PFSK-1 (cell line): ENCODE results near the gene C3orf33.

ENCODE experiments used
- FOXP2 ChIP-seq: optimal IDR thresholded peaks from 2 replicates; pipeline ENCODE3; 2011; ENCODE audit warnings: borderline replicate concordance, control low read depth, inconsistent platforms; ENCODE audit not compliant: insufficient read depth; ENCODE audit errors: extremely low read length, extremely low read depth
- POLR2AphosphoS5 ChIP-seq: IDR thresholded peaks from 2 replicates; pipeline ENCODE4 v1.6.1; 2012; ENCODE audit warnings: low read depth, mild to moderate bottlenecking, control low read depth, low read length, moderate library complexity
- REST ChIP-seq, 2 experiments: IDR thresholded peaks; 2 replicates each; pipeline versions ENCODE4 v1.6.1 to v1.8.0; 2011 to 2012; ENCODE audit warnings: low read depth in 2 of 2, low read length in 2 of 2, control low read depth in 1 of 2, inconsistent platforms in 1 of 2, mild to moderate bottlenecking in 1 of 2, moderate library complexity in 1 of 2; ENCODE audit not compliant: insufficient read depth in 1 of 2
- SIN3A ChIP-seq: IDR thresholded peaks from 2 replicates; pipeline ENCODE4 v1.6.1; 2012; ENCODE audit warnings: mild to moderate bottlenecking, low read length, moderate library complexity, borderline replicate concordance; ENCODE audit not compliant: insufficient read depth
- TAF1 ChIP-seq: IDR thresholded peaks from 2 replicates; pipeline ENCODE4 v1.6.1; 2012; ENCODE audit warnings: low read length, control low read depth, borderline replicate concordance; ENCODE audit not compliant: insufficient read depth

Gene C3orf33

DNA sequence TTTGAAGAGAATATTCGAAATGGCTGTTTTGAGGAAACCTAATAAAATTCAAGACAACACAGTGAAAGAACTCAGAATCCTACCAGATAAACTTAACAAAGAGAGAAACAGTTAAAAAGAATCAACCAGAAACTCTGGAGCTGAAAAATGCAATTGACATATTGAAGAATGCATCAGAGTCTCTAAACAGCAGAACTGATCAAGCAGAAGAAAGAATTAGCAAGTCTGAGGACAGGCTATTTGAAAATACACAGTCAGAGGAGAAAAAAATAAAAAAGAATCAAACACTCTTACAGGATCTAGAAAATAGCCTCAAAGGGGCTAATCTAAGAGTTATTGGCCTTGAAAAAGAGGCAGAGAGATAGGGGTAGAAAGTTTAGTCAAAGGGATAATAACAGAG, 13.5 kb downstream of the C3orf33 start:
- TF ChIP-seq TAF1 (no peak), POLR2AphosphoS5 (no peak), REST (IDR thresholded peaks at IDR 0.05; ENCODE audit: insufficient read depth in 1 of 2, low read depth in 2 of 2, low read length in 2 of 2) (no peak), SIN3A (no peak), FOXP2 (no peak)

GRCh38 chr3:155791190-155791589, 14.9 kb downstream of the C3orf33 start:
- TF ChIP-seq FOXP2: no peak
- no peak for TF ChIP-seq SIN3A
- no peak for TF ChIP-seq POLR2AphosphoS5
- TF ChIP-seq TAF1: no peak
- TF ChIP-seq REST (IDR thresholded peaks at IDR 0.05; ENCODE audit: insufficient read depth in 1 of 2, low read depth in 2 of 2, low read length in 2 of 2): no peak

DNA sequence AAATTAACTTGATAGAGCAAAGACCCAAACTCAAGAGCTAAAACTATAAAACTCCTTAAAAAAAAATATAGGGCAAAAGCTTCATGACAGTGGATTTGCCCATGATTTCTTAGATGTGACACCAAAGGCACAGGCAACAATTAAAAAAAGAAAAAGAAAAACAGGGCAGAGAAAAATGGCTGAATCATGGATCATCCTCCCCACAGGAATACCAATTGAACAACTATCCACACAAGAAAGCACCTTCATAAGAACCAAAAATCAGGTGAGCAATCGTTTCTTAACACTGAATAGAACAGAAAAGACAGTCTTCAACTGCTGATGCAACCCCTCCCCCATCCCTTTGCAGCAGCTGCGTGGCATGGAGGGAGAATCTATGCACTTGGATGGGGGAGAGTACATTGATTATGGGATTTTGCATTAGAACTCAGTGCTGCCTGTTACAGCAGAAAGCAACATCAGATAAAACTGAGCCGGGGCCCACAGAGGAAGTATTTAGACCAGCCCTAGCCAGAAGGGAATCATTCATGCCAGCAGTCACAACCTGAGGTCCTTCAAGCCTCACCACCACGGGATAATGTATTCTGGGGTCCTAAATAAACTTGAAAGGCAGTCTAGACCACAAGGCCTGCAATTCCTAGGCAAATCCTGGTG, 15.7 kb downstream of the C3orf33 start:
- TF ChIP-seq POLR2AphosphoS5 (no peak), TAF1 (no peak), FOXP2 (no peak), REST (IDR thresholded peaks at IDR 0.05; ENCODE audit: insufficient read depth in 1 of 2, low read depth in 2 of 2, low read length in 2 of 2) (no peak)

- no peak for TF ChIP-seq FOXP2
- no peak for TF ChIP-seq REST (IDR thresholded peaks at IDR 0.05; ENCODE audit: insufficient read depth in 1 of 2, low read depth in 2 of 2, low read length in 2 of 2)
- TF ChIP-seq TAF1: no peak
- no peak for TF ChIP-seq POLR2AphosphoS5
- no peak for TF ChIP-seq SIN3A
Observed at GRCh38 chr3:155785662-155786295, 20.3 kb downstream of the C3orf33 start.
